HS-27A (cell line): Measurements from ENCODE around the gene STIMATE.

Experiments used
- DNase-seq: peaks from one replicate; pipeline ENCODE4 v3.0.0-alpha.2; 2012; ENCODE audit warnings: low read depth, missing footprints

The STIMATE gene

DNA sequence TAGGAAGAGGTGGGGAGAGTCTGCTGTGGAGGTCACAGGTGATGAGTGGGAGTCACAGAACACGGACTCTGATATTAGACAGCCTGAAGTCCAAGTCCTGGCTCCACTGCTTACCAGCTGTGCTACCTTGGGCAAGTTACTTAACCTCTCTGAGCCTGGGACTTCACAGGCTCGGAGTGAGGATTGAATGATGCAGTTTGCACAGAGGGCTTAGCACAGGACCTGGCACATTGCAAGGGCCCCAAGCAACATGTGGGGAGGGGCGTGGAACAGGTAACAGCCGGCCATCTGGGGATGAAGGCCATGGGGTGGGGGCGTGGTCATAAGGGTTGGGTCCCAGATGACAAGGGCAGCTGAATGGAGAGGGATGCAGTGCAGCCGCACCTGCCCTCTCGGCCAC is 107.0 kb downstream of the STIMATE start:
- no peak for DNase-seq

GRCh38 chr3:52789746-52790040 is 107.7 kb downstream of the STIMATE start:
- no peak for DNase-seq

DNA sequence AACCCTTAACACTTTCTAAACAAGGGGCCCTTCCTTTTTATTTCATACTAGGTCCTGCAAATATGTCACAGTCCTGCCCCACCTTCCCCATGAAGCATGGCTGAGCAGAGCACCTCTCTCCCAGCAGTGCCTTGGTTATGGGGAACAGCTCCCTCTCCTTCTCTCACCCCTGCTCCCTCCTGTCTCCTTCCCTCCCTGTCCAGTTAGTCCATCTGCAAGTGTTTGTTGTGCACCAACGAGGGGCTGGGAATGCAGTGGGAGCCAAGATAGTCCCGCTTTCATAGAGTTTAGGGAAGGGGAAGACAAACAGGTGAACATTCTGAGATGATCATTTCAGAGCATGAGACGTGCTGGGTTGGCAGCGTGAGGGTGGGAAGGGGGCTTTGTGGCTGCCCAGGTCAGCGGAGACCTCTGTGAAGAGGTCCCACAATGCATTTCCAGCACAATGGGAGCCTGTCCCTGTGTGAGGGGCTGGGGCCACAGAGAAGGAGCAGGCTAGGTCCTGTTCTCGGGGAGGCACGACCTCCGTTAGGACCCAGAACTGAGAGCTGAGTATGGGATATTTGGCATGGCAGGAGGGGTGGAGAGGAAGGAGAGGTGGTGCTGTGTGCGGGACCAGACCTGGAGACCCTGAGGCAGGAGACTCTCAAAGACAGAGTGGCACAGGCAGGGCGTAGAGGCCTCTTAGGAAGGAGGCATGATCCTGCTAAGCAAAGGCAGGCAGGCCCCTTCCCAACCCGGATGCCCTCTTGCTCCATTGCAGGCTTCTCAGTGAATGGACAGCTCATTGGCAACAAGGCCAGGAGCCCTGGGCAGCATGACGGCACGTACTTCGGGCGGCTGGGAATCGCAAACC is 108.2 kb downstream of the STIMATE start:
- no peak for DNase-seq

DNA sequence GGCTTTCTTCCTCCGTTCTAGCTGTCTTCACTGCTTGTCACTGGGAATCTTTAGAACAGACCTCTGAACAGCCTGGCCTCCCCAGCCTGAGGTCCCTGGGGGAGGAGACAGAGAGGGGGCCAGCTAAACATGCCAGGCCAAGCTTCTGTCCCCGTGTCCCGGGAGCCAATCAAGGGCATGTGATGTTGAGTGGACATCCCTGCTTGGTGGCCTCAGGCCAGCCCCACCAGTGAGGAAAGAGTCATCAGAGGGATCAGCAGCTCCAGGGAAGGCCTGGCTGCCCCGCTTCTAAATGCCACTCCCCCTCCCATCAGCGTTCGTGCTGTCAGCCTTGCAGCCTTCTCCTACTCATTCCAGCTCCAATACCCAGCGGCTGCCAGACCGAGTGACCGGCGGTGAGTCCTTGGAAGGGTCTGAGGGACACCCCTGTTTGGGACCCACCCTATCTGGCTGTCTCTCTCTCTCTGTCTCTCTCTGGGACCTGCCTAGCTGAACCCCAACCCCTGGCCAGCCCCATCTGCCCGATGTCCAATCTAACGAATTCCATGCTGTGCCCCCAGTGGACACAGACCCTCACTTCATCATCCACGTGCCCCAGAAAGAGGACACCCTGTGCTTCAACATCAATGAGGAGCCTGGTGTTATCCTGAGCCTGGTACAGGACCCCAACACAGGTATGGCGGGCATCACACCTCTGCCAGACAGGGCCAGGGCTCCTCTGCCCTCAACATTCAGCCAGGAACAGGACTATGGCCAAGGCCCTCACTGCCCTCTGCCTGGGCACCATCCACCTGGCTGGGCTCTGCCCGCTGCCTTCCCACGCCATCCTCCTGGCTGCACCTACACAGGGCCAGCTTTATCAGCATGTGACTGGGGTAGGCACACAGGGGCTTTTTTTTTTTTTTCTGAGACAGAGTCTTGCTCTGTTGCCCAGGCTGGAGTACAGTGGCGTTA is 109.4 kb downstream of the STIMATE start:
- DNase-seq = no peak

DNA sequence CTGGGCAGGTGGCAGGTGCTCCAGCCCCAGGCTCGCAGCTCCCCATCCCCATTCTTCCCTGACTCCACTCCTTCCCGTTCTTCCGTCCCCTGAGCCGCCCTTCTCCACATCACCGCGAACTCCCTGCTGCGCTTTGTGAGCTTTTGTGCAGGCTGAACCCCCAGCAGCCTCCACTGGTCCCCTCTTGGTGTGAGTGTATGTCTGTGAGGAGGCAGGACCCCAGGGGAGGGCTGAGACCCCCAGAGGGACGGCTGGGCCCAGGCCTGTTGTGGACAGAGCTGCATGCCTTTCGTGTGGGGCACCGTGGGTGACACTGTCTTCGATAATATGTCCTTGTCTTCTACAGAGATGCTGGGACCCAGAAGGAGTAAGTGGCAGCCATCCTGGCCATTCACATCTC is 110.1 kb downstream of the STIMATE start:
- DNase-seq = no peak
